Hematopoietic multipotent progenitor cell treated with erythropoietin and hydrocortisone succinate and interleukin-3 and kit ligand, for 15 days (in vitro differentiated cells): ENCODE results near the gene OR6K3.
A peak's percentile ranks its signal among the peaks of the same experiment; 100 is the strongest.
"Not testable (repeated sequence)": the region's sequence is repeated elsewhere in the genome, so short reads cannot be mapped to it uniquely, and the experiment has no call there.

ENCODE experiments used
- DNase-seq: peaks from one replicate; pipeline ENCODE4 v3.0.0-alpha.2; 2015; ENCODE audit warnings: low spot score

Gene OR6K3

GRCh38 chr1:158720620-158721019 is at the start of gene OR6K3:
OR6K3 (minus strand) TSS chr1:158720720; CDS start chr1:158718115, 2,605 bp downstream.
- no peak for DNase-seq

- DNase-seq, result no peak
Measured at GRCh38 chr1:158754420-158754819, 33.9 kb upstream of the OR6K3 start, which contains the start of gene OR6K6. OR6K6 (plus strand) TSS chr1:158754720; CDS start chr1:158754888, 168 bp downstream.

- DNase-seq, result no peak
Measured at GRCh38 chr1:158752155-158752712, 31.7 kb upstream of the OR6K3 start.

GRCh38 chr1:158735848-158736247 is 15.3 kb upstream of the OR6K3 start:
- DNase-seq, result no peak

- peak; percentile 53 for DNase-seq
Measured at GRCh38 chr1:158732524-158732923, 12.0 kb upstream of the OR6K3 start.

GRCh38 chr1:158731707-158732106 is 11.2 kb upstream of the OR6K3 start:
- DNase-seq, result no peak

GRCh38 chr1:158730453-158730852 is 9.9 kb upstream of the OR6K3 start:
- DNase-seq, result no peak

- DNase-seq, result no peak
Measured at GRCh38 chr1:158728510-158729225, 8.1 kb upstream of the OR6K3 start.

- no peak for DNase-seq
Measured at GRCh38 chr1:158724442-158724841, 3.9 kb upstream of the OR6K3 start.

- no peak for DNase-seq
Measured at GRCh38 chr1:158719664-158720063, 856 bp downstream of the OR6K3 start.

- no peak for DNase-seq
Measured at GRCh38 chr1:158717344-158717743, 3.2 kb downstream of the OR6K3 start.

- no peak for DNase-seq
Measured at GRCh38 chr1:158716335-158716734, 4.2 kb downstream of the OR6K3 start.

GRCh38 chr1:158714754-158715153 is 5.8 kb downstream of the OR6K3 start:
- DNase-seq, result no peak

GRCh38 chr1:158711098-158711497 is 9.4 kb downstream of the OR6K3 start:
- no peak for DNase-seq

GRCh38 chr1:158706096-158706495 is 14.4 kb downstream of the OR6K3 start:
- no peak for DNase-seq

GRCh38 chr1:158700552-158700951 is 20.0 kb downstream of the OR6K3 start, which contains the start of gene OR6K2:
OR6K2 (minus strand) TSS chr1:158700652; CDS start chr1:158700652, 0 bp downstream.
- no peak for DNase-seq

GRCh38 chr1:158694596-158694995 is 25.9 kb downstream of the OR6K3 start:
- peak; percentile 56 for DNase-seq

GRCh38 chr1:158692356-158692755 is 28.2 kb downstream of the OR6K3 start:
- peak; percentile 54 for DNase-seq

- DNase-seq, result peak; percentile 91
Measured at GRCh38 chr1:158691907-158692306, 28.6 kb downstream of the OR6K3 start.

GRCh38 chr1:158691149-158691548 is 29.4 kb downstream of the OR6K3 start:
- peak; percentile 10 for DNase-seq

- peak; percentile 36 for DNase-seq
Measured at GRCh38 chr1:158689875-158690274, 30.6 kb downstream of the OR6K3 start.

- peak; percentile 92 for DNase-seq
Measured at GRCh38 chr1:158689110-158689509, 31.4 kb downstream of the OR6K3 start.

- not testable (repeated sequence) for DNase-seq
Measured at GRCh38 chr1:158688343-158688742, 32.2 kb downstream of the OR6K3 start.

GRCh38 chr1:158687037-158687436 is 33.5 kb downstream of the OR6K3 start:
- DNase-seq, result peak; percentile 64
